Posterior vena cava (tissue), 2 donors: ENCODE data around the gene WDFY2. TPM values are rescaled to one million over a fixed set of nuclear protein-coding genes. Genes with fewer than 3 reads are reported as not detected.
"Not testable (repeated sequence)": the region's sequence is repeated elsewhere in the genome, so short reads cannot be mapped to it uniquely, and the experiment has no call there.

Experiments
- DNase-seq: peaks from one replicate; pipeline ENCODE4 v3.0.0-alpha.2; 2020; ENCODE audit warnings: low spot score
- intact Hi-C, 2 donors: fragments of 100-400 bp; cut with DNase I; formaldehyde crosslinking; loops; one replicate each; pipeline versions ENCODE4 v1.14.1 to v1.14.2; 2022 to 2023
- total RNA-seq, 2 donors: library from RNA; stranded (reverse); fragmentation: NEBNext Ultra II Directional; extraction: Animal tissue kit (Norgen Biotek cat#: 25700); gene quantifications; one replicate each; pipeline ENCODE4 v1.2.1, GENCODE V29; 2021
- donor health status: DM: yes; HTN: yes; CAD: no.
- donor health status: DM: yes; HTN: yes; CAD: no.

The WDFY2 gene
- total RNA-seq, 2 donors from 2014 or later: 10.6 to 13.0 TPM

- intact Hi-C loops: loop anchor here in 1 of 2 donors (10.0 kb wide), 1 partner anchor 153 kb away; no protein-coding TSS in a partner anchor
These were observed 7.7 kb downstream of the WDFY2 start for GRCh38 chr13:51591938-51592337.

GRCh38 chr13:51594432-51594831, 10.2 kb downstream of the WDFY2 start:
- intact Hi-C loops: loop anchor here in 1 of 2 donors (10.0 kb wide), 1 partner anchor 150 kb away; no protein-coding TSS in a partner anchor

More at GRCh38 chr13:51591938-51592337, 7.7 kb downstream of the WDFY2 start:
- not testable (repeated sequence) for DNase-seq

GRCh38 chr13:51595416-51595815, 11.2 kb downstream of the WDFY2 start:
- intact Hi-C loops: loop anchor here (5.0 to 10.0 kb wide), 2 partner anchors 132 to 149 kb away; no protein-coding TSS in a partner anchor
- no peak for DNase-seq

More at GRCh38 chr13:51594432-51594831, 10.2 kb downstream of the WDFY2 start:
- DNase-seq: no peak

GRCh38 chr13:51596541-51596940, 12.3 kb downstream of the WDFY2 start:
- intact Hi-C loops: loop anchor here (5.0 to 10.0 kb wide), 2 partner anchors 131 to 148 kb away; no protein-coding TSS in a partner anchor

GRCh38 chr13:51599444-51600176, 15.3 kb downstream of the WDFY2 start:
- intact Hi-C loops: loop anchor here (5.0 to 10.0 kb wide), 2 partner anchors 128 to 145 kb away; no protein-coding TSS in a partner anchor
- no peak for DNase-seq

More at GRCh38 chr13:51596541-51596940, 12.3 kb downstream of the WDFY2 start:
- DNase-seq: no peak

GRCh38 chr13:51600703-51601102, 16.4 kb downstream of the WDFY2 start:
- intact Hi-C loops: no loop called here
- DNase-seq: no peak

- intact Hi-C loops: no loop called here
- no peak for DNase-seq
These were observed 17.6 kb downstream of the WDFY2 start for GRCh38 chr13:51601601-51602565.

GRCh38 chr13:51603716-51604115, 19.5 kb downstream of the WDFY2 start:
- intact Hi-C loops: no loop called here
- DNase-seq: no peak

- intact Hi-C loops: no loop called here
These were observed 21.4 kb downstream of the WDFY2 start for GRCh38 chr13:51605698-51606097.

GRCh38 chr13:51607165-51607564, 22.9 kb downstream of the WDFY2 start:
- intact Hi-C loops: no loop called here
- DNase-seq: no peak

More at GRCh38 chr13:51605698-51606097, 21.4 kb downstream of the WDFY2 start:
- DNase-seq: no peak

- intact Hi-C loops: no loop called here
- no peak for DNase-seq
These were observed 24.7 kb downstream of the WDFY2 start for GRCh38 chr13:51608857-51609406.

GRCh38 chr13:51612867-51613266, 28.6 kb downstream of the WDFY2 start:
- intact Hi-C loops: no loop called here

GRCh38 chr13:51613535-51613934, 29.3 kb downstream of the WDFY2 start:
- DNase-seq: no peak
- intact Hi-C loops: no loop called here

More at GRCh38 chr13:51612867-51613266, 28.6 kb downstream of the WDFY2 start:
- no peak for DNase-seq

- no peak for DNase-seq
- intact Hi-C loops: no loop called here
These were observed 30.1 kb downstream of the WDFY2 start for GRCh38 chr13:51614350-51614786.

GRCh38 chr13:51618626-51619025, 34.4 kb downstream of the WDFY2 start:
- DNase-seq: no peak
- intact Hi-C loops: no loop called here

- intact Hi-C loops: no loop called here
- DNase-seq: no peak
These were observed 35.4 kb downstream of the WDFY2 start for GRCh38 chr13:51619614-51620013.

- no peak for DNase-seq
- intact Hi-C loops: no loop called here
These were observed 36.1 kb downstream of the WDFY2 start for GRCh38 chr13:51620165-51620983.

- DNase-seq: no peak
- intact Hi-C loops: no loop called here
These were observed 37.3 kb downstream of the WDFY2 start for GRCh38 chr13:51621602-51622001.
